PC-9 (cell line): ENCODE data around the gene GOLGA8G. TPM values are rescaled to one million over a fixed set of nuclear protein-coding genes. Genes with fewer than 3 reads are reported as not detected.
"Not testable (repeated sequence)": the region's sequence is repeated elsewhere in the genome, so short reads cannot be mapped to it uniquely, and the experiment has no call there.

Experiments used
- Bru-seq: library from RNA; stranded (reverse); fragments of 400-500 nt; gene quantifications from one replicate; lab custom pipeline; 2021; lab: Mats Ljungman, UMichigan
- BruChase-seq, 2 experiments: library from RNA; stranded (reverse); fragments of 400-500 nt; gene quantifications; one replicate each; lab custom pipeline; 2021; lab: Mats Ljungman, UMichigan
- BruUV-seq: library from RNA; stranded (reverse); fragments of 400-500 nt; replicated peaks from 2 replicates; lab custom pipeline; 2021; lab: Mats Ljungman, UMichigan
- CTCF ChIA-PET: fragments of 300-600 bp; sonication (Branson Sonifier 250); formaldehyde crosslinking; loops from one replicate; lab custom pipeline; 2022; ENCODE audit warnings: antibody characterized with exemption; lab: Charles Lee
- POLR2A ChIA-PET: fragments of 300-600 bp; sonication (Branson Sonifier 250); formaldehyde crosslinking; loops from one replicate; lab custom pipeline; 2022; ENCODE audit warnings: antibody characterized with exemption; ENCODE audit not compliant: unreplicated experiment; lab: Charles Lee
- DNase-seq, 2 experiments: peaks; one replicate each; pipeline versions ENCODE4 v3.0.0 to v3.0.0-alpha.2; 2015 to 2022; ENCODE audit warnings: mixed read lengths in 1 of 2
- H2AFZ ChIP-seq: fragments of 200-600 bp; sonication (generic); 2 replicates; pipeline ENCODE4 v1.8.1; 2017; ENCODE audit warnings: antibody characterized with exemption
- H3F3A ChIP-seq: fragments of 200-600 bp; sonication (generic); 2 replicates; pipeline ENCODE4 v1.8.1; 2017; ENCODE audit warnings: antibody characterized with exemption, mild to moderate bottlenecking, low read depth; ENCODE audit not compliant: insufficient read depth
- H3K27ac ChIP-seq: fragments of 200-600 bp; sonication (generic); 2 replicates; pipeline ENCODE4 v1.6.1; 2016; ENCODE audit warnings: mixed run types
- H3K27me3 ChIP-seq: fragments of 200-600 bp; sonication (generic); 2 replicates; pipeline ENCODE4 v1.6.1; 2016; ENCODE audit warnings: low read depth, mixed run types; ENCODE audit not compliant: insufficient read depth
- H3K36me3 ChIP-seq: fragments of 200-600 bp; sonication (generic); 2 replicates; pipeline ENCODE4 v1.6.1; 2016; ENCODE audit warnings: low read depth, mixed run types
- H3K4me1 ChIP-seq: fragments of 200-600 bp; sonication (generic); replicated peaks from 2 replicates; pipeline ENCODE4 v1.6.1; 2016; ENCODE audit warnings: mixed run types; ENCODE audit not compliant: insufficient read depth
- H3K4me2 ChIP-seq: fragments of 200-600 bp; sonication (generic); 2 replicates; pipeline ENCODE4 v1.6.1; 2017; ENCODE audit warnings: mixed run types
- H3K4me3 ChIP-seq: fragments of 200-600 bp; sonication (generic); 2 replicates; pipeline ENCODE4 v1.6.1; 2016; ENCODE audit warnings: mixed run types
- H3K79me2 ChIP-seq: fragments of 200-600 bp; sonication (generic); 2 replicates; pipeline ENCODE4 v1.6.1; 2017; ENCODE audit warnings: low read depth, mixed run types
- H3K9me2 ChIP-seq: fragments of 200-600 bp; sonication (generic); 2 replicates; pipeline ENCODE4 v1.8.1; 2017; ENCODE audit warnings: mild to moderate bottlenecking; ENCODE audit not compliant: insufficient read depth
- H3K9me3 ChIP-seq: fragments of 200-600 bp; sonication (generic); 2 replicates; pipeline ENCODE4 v1.8.1; 2016; ENCODE audit warnings: low read depth; ENCODE audit not compliant: insufficient read depth
- H4K20me1 ChIP-seq: fragments of 200-600 bp; sonication (generic); 2 replicates; pipeline ENCODE4 v1.8.1; 2017; ENCODE audit not compliant: insufficient read depth
- intact Hi-C: fragments of 100-400 bp; cut with micrococcal nuclease; formaldehyde crosslinking; loops from one replicate; pipeline ENCODE4 v1.10.0; 2022; ENCODE audit not compliant: unreplicated experiment
- long read RNA-seq: library from polyadenylated mRNA; stranded (forward); transcript quantifications from one replicate; pipeline ENCODE4 v2.0.0, GENCODE V29; 2022
- total RNA-seq: library from RNA; stranded (reverse); gene quantifications from 2 replicates; pipeline ENCODE4 v1.2.3, GENCODE V29; 2021

Gene GOLGA8G
- total RNA-seq (not detected in 2 replicates), Bru-seq, nascent RNA (not detected), BruChase-seq, experiment 1, labeled RNA remaining after a 2-hour chase (not detected), BruChase-seq, experiment 2, labeled RNA remaining after a 6-hour chase (not detected)
- long read RNA-seq, result 0 reads

GRCh38 chr15:28532954-28533353 lies at the start of gene GOLGA8G:
TSS of gene GOLGA8G (minus strand) at chr15:28532971. CDS start at chr15:28532909, 62 bp downstream.
- H3F3A ChIP-seq, POLR2A ChIA-PET, DNase-seq, H3K4me3 ChIP-seq, H3K79me2 ChIP-seq, H3K9me3 ChIP-seq, H3K9me2 ChIP-seq, intact Hi-C loops, CTCF ChIA-PET, H3K36me3 ChIP-seq, H2AFZ ChIP-seq, H3K4me2 ChIP-seq, H3K27me3 ChIP-seq, BruUV-seq, H3K4me1 ChIP-seq, H3K27ac ChIP-seq, H4K20me1 ChIP-seq: not testable (repeated sequence)

- H3K9me3 ChIP-seq, H3K79me2 ChIP-seq, DNase-seq, H4K20me1 ChIP-seq, POLR2A ChIA-PET, H3F3A ChIP-seq, intact Hi-C loops, H3K27ac ChIP-seq, CTCF ChIA-PET, H3K4me2 ChIP-seq, H3K27me3 ChIP-seq, H3K4me1 ChIP-seq, H3K36me3 ChIP-seq, H3K9me2 ChIP-seq, H2AFZ ChIP-seq, BruUV-seq, H3K4me3 ChIP-seq: not testable (repeated sequence)
Observed at GRCh38 chr15:28573351-28573750, 40.6 kb upstream of the GOLGA8G start.

GRCh38 chr15:28553268-28553667 lies 20.5 kb upstream of the GOLGA8G start, which contains the start of gene GOLGA6L25:
TSS of gene GOLGA6L25 (plus strand) at chr15:28553568. CDS start at chr15:28553629, 61 bp downstream.
- H3F3A ChIP-seq, H2AFZ ChIP-seq, H3K36me3 ChIP-seq, H3K4me2 ChIP-seq, POLR2A ChIA-PET, H3K27ac ChIP-seq, H3K4me1 ChIP-seq, intact Hi-C loops, H4K20me1 ChIP-seq, DNase-seq, CTCF ChIA-PET, H3K79me2 ChIP-seq, H3K9me2 ChIP-seq, BruUV-seq, H3K27me3 ChIP-seq, H3K9me3 ChIP-seq, H3K4me3 ChIP-seq: not testable (repeated sequence)

GRCh38 chr15:28515208-28515607 lies 17.6 kb downstream of the GOLGA8G start:
- H3K4me2 ChIP-seq, H3F3A ChIP-seq, H3K27ac ChIP-seq, H3K36me3 ChIP-seq, BruUV-seq, H3K9me3 ChIP-seq, H2AFZ ChIP-seq, POLR2A ChIA-PET, H4K20me1 ChIP-seq, intact Hi-C loops, H3K79me2 ChIP-seq, H3K27me3 ChIP-seq, H3K9me2 ChIP-seq, DNase-seq, H3K4me3 ChIP-seq, CTCF ChIA-PET, H3K4me1 ChIP-seq: not testable (repeated sequence)

- H2AFZ ChIP-seq, H3K27me3 ChIP-seq, H3K36me3 ChIP-seq, H3K9me3 ChIP-seq, H3K79me2 ChIP-seq, DNase-seq, H3K4me1 ChIP-seq, H3K9me2 ChIP-seq, H3K4me3 ChIP-seq, POLR2A ChIA-PET, H3F3A ChIP-seq, H3K27ac ChIP-seq, H3K4me2 ChIP-seq, BruUV-seq, intact Hi-C loops, CTCF ChIA-PET, H4K20me1 ChIP-seq: not testable (repeated sequence)
Observed at GRCh38 chr15:28514128-28514527, 18.6 kb downstream of the GOLGA8G start.

- H3K27me3 ChIP-seq, H3K27ac ChIP-seq, intact Hi-C loops, H3K4me3 ChIP-seq, POLR2A ChIA-PET, DNase-seq, H3K4me2 ChIP-seq, H3K9me2 ChIP-seq, BruUV-seq, H3K79me2 ChIP-seq, H2AFZ ChIP-seq, H3K4me1 ChIP-seq, H3F3A ChIP-seq, H3K9me3 ChIP-seq, CTCF ChIA-PET, H3K36me3 ChIP-seq, H4K20me1 ChIP-seq: not testable (repeated sequence)
Observed at GRCh38 chr15:28508217-28508889, 24.4 kb downstream of the GOLGA8G start.

- H3K9me3 ChIP-seq, POLR2A ChIA-PET, DNase-seq, H3K4me1 ChIP-seq, intact Hi-C loops, H3K4me3 ChIP-seq, H3F3A ChIP-seq, H3K4me2 ChIP-seq, BruUV-seq, H3K79me2 ChIP-seq, H2AFZ ChIP-seq, CTCF ChIA-PET, H3K27ac ChIP-seq, H4K20me1 ChIP-seq, H3K9me2 ChIP-seq, H3K27me3 ChIP-seq, H3K36me3 ChIP-seq: not testable (repeated sequence)
Observed at GRCh38 chr15:28481340-28481739, 51.4 kb downstream of the GOLGA8G start.
